ENCODE results near the gene SPON2.

SPON2 gene

DNA sequence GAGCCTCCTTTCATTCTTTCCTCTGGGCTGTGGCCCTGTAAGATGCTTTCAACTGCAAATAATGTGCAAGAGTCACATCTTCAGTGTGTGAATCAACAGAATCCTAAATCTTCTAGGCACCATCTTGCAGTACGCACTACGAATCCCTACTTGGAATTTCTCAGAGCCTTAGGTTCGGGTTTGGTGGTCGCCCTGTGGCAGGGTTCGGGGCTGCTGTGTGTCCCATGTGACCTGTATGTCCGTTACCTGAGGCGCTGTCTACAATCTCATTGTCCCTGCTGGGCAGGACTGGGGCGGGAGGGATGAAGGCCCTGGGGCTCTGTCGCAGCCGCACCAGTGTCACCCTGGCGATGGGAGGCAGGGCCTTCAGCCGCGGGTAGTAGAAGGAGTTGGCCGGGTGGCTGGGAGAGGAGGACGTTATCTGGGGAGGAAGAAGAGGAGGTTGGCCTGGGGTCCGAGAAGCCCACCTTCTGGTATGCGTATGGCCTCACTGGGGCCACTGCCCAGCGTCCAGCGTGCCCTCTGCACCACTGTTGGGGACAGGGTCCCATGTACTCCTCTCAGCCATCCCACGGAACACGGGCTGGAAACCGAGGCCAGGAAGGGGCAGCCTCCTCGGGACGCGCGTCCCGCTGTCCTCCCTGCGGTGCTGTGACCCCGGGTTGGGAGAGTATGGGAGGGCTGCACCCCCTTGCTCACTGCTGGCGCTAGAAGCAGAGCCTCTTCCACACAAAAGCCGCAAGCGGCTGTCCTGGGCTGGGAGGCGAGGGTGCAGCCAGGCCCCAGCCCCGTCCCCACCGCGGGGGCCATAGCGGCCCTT lies 2.0 kb downstream of the SPON2 start:
- DNase-seq = no peak

GRCh38 chr4:1169691-1170096 lies 2.7 kb downstream of the SPON2 start:
- DNase-seq = no peak

- no peak for DNase-seq
Measured at GRCh38 chr4:1169171-1169671, 3.2 kb downstream of the SPON2 start.

DNA sequence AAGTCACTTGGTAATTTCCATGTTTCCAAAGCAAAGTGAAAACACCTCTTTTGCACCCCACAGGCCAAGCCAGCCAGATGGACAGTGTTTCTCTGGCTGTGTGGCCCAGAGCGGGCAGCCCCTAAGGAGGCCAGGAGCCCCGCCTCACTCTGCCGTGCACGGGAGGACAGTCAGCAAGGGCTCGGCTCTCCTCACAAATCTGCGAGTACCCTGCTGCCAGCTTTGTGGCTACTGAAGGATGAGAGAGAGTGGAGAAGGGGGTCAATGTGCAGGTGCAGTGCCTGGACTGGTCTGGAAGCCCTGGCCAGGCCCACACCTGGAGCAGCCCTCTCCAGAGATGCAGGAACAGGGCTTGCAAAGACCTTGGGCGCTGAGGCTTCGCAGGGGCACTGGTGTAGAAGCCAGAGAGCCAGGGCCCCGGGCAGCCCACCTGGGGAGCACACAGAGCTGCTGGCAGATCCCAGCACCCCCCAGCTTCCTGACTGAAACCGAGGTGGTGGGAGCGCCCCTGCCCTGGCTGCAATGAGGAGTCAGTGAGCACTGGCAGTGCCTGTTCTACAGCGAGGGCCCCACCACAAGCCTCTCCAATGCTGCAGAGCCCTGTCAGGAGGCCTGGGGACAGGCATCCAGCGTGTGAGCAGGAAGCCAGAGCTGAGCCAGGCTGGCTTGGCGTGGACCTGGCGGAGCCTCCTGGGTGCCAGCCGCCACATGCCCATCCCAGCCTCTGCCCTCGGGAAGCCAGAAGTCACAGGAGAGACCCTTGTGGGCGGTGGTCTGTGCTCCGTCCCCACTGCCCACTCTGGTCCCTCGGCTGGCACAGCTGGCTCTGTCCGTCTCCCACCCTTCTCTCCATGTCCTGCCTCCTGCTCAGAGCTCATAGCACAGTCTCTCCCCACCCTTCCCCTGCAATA lies 3.9 kb downstream of the SPON2 start:
- no peak for DNase-seq

- DNase-seq = peak; percentile 45
Measured at GRCh38 chr4:1167244-1167949, 5.0 kb downstream of the SPON2 start.

DNA sequence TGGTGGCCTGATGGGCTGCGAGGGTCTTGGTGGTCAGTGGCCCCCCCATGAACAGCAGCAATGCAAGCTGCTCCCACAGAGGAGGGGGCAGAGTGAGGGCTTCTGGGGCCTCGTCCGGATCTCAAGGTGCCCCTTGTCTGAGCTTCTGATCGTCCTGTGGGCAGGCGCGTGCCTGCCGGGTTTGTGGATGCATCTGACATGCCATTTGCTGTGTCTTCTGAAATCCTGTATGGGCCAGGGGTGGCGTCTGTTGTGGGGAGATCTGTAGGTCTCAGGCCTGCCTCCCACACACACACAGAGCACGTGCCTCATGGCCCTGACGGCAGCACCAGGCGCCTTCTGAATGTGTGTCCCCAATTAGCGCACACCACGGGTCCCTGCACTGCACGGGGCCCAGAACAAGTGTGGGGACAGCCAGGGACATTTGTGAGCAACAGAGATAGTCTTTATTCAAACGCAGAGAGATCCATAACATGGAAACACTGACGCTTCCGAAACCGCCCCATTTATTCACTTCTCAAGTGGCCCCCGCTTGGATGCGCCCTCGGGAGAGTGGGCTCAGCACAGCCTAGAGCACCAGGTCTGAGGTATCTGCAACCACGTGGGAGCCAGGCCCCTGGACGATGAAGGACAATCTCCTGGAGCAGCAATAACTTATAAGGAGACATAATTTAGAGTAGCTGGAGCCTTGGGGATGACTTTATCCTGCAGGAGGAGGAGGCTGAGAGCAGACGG lies 5.7 kb downstream of the SPON2 start:
- DNase-seq = no peak

DNA sequence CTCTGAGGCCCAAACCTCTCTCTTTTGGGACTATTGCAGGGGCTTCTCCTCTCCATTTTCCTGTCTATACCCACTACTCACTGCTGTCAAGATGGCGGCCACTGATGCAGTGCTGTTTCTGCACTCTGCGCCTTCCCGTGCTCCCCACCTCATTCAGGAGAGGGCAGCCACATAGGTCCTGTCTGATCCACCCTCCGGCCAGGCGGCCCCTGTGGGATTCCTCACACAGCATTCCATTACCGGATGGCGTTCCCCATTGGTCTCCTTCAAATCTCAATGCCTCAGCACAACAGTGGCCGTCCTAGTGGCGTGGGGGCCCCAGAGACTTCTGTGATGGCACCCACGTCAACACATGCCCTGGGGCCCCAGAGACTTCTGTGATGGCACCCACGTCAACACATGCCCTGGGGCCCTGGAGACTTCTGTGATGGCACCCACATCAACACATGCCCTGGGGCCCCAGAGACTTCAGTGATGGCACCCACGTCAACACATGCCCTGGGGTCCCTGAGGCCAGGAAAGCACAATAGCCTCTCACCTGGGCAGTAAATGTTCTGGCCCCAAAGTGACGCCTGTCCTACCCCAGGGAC lies 7.3 kb downstream of the SPON2 start:
- DNase-seq = no peak

GRCh38 chr4:1164444-1164843 lies 7.9 kb downstream of the SPON2 start:
- no peak for DNase-seq

DNA sequence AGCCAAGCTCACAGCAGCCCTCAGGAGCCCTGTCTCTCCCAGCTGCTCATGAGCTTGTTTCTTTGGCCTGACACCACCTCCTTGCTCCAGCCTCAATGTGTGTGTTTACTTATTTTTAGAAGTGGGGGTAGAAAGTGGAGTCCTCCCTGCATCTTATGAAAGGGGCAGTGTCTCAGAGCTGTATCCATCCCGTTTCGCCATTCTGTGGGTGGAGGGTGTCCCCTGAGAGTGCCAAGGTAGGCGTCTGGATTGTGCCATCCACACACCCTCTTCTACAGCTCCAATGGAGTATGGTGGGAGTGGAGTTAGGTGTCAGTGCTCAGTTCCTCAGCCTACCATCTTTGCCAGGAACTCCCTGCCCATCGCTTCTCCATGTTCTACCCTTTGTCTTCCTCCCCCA lies 8.3 kb downstream of the SPON2 start:
- no peak for DNase-seq

GRCh38 chr4:1160351-1160750 lies 12.0 kb downstream of the SPON2 start:
- no peak for DNase-seq

- DNase-seq = no peak
Measured at GRCh38 chr4:1156069-1156468, 16.3 kb downstream of the SPON2 start.

DNA sequence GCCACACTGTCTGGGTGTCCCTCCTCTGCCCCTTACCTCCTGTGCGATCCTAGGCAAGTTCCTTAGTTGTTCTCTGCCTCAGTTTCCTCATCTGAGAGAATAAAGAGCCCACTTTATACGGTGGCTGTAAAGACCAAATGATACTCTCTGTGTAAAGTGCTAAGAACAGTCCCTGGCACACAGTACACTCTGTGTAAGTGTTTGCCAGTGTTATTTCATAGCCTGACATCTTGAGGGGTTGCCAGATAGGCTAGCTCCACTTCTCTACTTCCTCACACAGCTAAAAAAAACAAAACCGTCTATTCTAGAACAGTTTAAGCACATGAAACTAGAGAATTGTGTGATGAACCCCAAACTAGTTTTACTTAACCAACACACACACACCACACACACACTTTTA lies 17.1 kb downstream of the SPON2 start:
- DNase-seq = no peak

DNA sequence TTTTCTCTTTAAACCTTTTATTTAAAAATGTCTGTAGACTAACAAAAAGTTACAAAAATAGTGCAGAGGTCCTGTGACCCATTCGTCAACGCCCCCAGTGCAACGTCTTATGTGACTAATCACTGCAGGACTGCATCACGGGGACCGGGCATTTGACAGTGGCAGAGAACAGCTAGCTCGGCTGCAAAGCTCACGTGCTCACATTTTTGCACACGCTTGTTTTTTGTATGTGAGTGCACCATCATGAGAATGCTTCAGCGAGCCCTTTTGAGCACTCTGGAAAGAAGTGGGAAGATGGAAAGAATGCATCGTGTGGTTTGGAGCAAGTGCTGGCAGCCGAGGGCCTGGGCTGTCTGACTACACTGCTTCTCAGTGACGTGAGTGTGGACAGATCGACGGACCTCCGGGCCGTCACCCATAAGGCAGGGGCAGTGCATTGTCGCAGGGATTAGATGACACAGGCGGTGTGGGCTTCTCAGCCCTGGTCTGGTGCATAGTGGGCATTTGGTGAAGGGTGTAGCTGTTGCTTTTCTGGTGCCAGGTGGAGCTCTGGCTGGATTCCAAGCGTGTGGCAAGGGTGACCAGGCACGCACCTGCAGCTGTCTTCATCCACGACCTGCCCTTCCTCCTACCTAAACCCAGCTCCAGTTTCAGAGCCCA lies 17.7 kb downstream of the SPON2 start:
- no peak for DNase-seq

DNA sequence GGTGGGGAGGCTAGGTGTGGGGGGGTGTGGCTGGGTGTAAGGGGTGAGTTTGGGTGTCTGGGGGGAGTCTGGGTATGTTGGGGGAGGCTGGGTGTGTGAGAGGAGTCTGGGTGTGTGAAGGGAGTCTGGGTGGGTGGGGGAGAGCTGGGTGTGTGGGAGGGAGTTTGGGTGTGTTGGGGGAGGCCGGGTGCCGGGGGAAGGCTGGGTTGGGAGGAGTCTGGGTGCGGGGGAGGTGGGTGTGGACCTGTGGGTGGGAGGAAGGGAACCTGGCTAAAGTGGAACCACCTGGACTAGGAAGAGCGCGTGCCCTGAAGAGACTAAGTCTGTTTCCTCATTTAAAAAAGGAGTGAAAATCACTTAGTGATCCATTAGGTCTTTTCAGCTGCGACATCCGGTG lies 18.3 kb downstream of the SPON2 start:
- DNase-seq = no peak

DNA sequence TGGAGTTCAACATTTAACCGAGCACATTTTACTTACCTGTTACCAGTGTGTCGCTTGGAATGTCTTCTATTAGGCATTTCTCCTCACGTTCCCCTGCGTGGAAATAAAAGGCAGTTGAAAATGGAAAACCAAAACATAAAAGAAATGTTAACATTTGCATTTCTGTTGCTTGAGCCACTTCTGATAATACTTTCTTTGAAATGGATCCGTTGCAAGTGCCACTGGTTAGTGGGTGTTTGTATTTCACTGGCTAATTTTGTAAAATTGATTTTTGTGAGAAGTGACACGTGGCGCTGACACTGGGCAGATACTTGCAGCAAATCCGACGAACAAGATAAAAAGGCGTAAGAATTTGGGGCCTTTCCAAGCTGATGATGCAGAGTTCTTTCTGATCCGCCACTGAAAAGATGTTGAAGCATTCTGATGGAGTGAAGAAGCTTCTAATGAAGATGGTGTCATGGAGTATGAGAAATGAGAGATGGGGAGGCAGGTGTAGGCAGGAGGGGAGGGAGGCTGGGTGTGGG lies 18.8 kb downstream of the SPON2 start:
- no peak for DNase-seq

DNA sequence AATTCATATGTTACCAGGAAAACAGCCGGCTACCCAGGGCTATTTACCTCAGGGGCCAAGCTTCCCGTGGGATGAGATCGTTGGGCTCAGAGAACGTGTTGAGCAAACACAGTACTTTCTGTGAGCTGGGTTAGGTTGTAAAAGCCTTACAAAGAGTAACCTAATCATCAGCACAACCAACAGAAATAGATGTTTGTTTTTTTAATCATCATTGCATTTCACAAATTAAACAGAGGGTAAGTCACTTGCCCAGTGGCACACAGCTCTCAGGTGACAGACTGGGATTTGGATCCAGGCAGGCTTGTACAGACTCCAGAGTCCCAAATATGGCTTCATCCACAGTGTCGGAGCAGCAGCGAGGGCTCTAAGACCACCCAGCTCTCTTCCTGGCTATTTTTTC lies 20.1 kb downstream of the SPON2 start:
- DNase-seq = no peak

DNA sequence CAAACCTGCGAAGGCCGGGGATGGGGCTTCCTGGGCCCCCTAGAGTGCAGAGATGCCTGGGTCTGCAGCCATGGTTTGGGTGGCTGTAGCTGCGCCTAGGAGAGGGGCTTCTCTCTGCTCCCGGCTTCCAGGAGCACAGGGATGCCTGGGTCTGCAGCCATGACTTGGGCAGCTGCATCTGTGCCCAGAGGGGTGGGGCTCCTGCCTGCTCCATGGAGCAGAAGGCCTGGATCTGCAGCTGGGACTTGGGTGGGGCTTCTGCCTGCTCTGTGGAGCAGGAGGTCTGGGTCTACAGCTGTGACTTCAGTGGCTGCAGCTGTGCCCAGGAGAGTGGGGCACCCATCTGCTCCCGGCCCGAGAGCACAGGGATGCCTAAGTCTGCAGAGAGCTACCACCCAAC lies 20.8 kb downstream of the SPON2 start:
- DNase-seq = no peak

- DNase-seq = no peak
Measured at GRCh38 chr4:1150875-1151274, 21.5 kb downstream of the SPON2 start.

DNA sequence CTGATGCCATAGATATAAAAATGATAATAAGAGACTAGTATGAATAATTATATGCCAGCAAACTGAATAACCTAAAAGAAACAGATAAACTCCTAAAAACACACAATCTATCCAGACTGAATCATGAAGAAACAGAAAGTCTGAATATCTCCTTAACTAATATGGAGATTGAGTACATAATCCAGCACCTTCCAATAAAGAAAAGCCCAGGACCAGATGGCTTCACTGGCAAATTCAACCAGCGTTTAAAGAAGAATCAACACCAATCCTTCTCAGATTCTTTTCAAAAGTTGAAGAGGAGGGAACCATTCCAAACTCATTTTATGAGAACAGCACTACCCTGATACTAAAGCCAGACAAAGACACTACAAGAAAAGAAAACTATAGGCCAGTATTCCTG lies 32.5 kb downstream of the SPON2 start:
- no peak for DNase-seq

DNA sequence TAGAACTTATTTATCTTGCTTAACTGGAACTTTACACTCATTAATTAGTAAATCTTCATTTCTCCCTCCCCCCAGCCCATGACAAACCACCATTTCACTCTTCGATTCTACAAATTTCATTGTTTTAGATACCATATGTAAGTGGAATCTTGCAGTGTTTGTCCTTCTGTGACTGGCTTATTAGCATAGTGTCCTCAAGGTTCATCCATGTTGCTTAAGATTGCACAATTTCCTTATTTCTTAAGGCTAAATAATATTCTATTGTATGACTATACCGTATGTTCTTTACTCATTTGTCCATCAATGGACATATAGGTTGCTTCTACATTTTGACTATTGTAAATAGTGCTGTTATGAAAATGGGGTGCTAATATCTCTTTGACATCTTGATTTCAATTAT lies 34.5 kb downstream of the SPON2 start:
- DNase-seq = no peak

DNA sequence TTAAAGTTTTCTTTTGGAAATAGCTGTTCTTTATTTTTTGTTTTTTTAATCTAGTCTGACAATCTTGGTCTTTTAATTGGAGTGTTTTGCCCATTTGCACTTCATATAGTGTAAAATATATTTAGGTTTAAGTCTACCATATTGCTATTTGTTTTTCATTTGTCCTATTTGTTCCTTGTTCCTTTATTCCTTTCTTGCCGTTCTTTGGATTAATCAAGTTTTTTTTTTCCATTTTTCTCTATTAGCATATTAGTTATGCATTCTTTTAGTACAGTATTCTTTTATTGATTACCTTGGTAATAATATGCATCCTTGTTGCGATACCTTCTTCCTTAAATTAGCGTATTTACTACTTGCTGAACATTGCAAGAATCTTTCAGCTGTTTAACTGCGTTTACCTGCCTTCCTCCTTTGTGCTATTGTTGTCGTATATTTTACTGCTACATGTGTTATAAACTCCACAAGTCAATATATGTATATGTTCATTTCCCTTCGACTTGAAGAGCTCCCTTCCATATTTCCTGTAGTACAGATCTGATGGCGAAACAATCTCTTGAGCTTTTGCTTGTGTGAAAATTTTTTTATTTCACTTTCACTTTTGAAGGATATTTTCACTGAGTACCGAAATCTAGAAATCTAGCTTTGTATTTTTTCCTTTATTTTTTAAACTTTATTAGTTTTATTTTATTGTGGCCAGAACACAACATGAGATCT lies 35.2 kb downstream of the SPON2 start:
- DNase-seq = no peak
